ENCODE measurements around the gene AP3B1.

AP3B1 gene

GRCh38 chr5:78331523-78332080 lies 37.1 kb upstream of the AP3B1 start:
- TF ChIP-seq CTCF (IDR thresholded peaks at IDR 0.05; ENCODE audit: low read depth, low read length): no peak
- no peak overlapping the region for H3K4me3 ChIP-seq (ENCODE audit: low read depth, low read length)

- TF ChIP-seq CTCF (IDR thresholded peaks at IDR 0.05; ENCODE audit: low read depth, low read length): no peak
Observed at GRCh38 chr5:78328585-78329173, 34.2 kb upstream of the AP3B1 start.

GRCh38 chr5:78327761-78328510 lies 33.4 kb upstream of the AP3B1 start:
- no peak overlapping the region for H3K4me3 ChIP-seq (ENCODE audit: low read depth, low read length)

More at GRCh38 chr5:78328585-78329173, 34.2 kb upstream of the AP3B1 start:
- H3K4me3 ChIP-seq (ENCODE audit: low read depth, low read length): no peak overlapping the region

GRCh38 chr5:78326930-78327329 lies 32.4 kb upstream of the AP3B1 start:
- no peak for TF ChIP-seq CTCF (IDR thresholded peaks at IDR 0.05; ENCODE audit: low read depth, low read length)
- H3K4me3 ChIP-seq (ENCODE audit: low read depth, low read length): no peak overlapping the region

More at GRCh38 chr5:78327761-78328510, 33.4 kb upstream of the AP3B1 start:
- TF ChIP-seq CTCF (IDR thresholded peaks at IDR 0.05; ENCODE audit: low read depth, low read length): no peak

GRCh38 chr5:78323241-78323640 lies 28.7 kb upstream of the AP3B1 start:
- no peak overlapping the region for H3K4me3 ChIP-seq (ENCODE audit: low read depth, low read length)
- TF ChIP-seq CTCF (IDR thresholded peaks at IDR 0.05; ENCODE audit: low read depth, low read length): no peak

GRCh38 chr5:78320401-78320800 lies 25.9 kb upstream of the AP3B1 start:
- no peak overlapping the region for H3K4me3 ChIP-seq (ENCODE audit: low read depth, low read length)
- TF ChIP-seq CTCF (IDR thresholded peaks at IDR 0.05; ENCODE audit: low read depth, low read length): peak; percentile 49; the same call in 1 of the 2 replicates

GRCh38 chr5:78318337-78318736 lies 23.8 kb upstream of the AP3B1 start:
- no peak overlapping the region for H3K4me3 ChIP-seq (ENCODE audit: low read depth, low read length)
- no peak for TF ChIP-seq CTCF (IDR thresholded peaks at IDR 0.05; ENCODE audit: low read depth, low read length)
